ENCODE data around the gene FAM234B. TPM values are rescaled to one million over a fixed set of nuclear protein-coding genes. Genes with fewer than 3 reads are reported as not detected.

FAM234B gene
- total and polyA plus RNA-seq, 2 of the 8 experiments (the other 6 are each of a cell fraction or from before 2014, with no cell fraction given) = 12.5 to 29.1 TPM

- Histone ChIP-seq H4K20me1 (replicated peaks in 1 of 2; ENCODE audit: control insufficient read depth in 1 of 2, insufficient read depth in 2 of 2, low read length in 2 of 2) (no peaks in the 10 kb centered on the region), H3K23ac (ENCODE audit: insufficient read length) (no peak overlapping the region), H2AFZ (ENCODE audit: low read length) (no peak overlapping the region), H3K9me3 (ENCODE audit: insufficient read depth in 2 of 2, low read depth in 1 of 2, low read length in 1 of 2) (no peaks in the 10 kb centered on the region), H3K4ac (replicated peaks; ENCODE audit: insufficient read length, low read depth, low read length) (no peak overlapping the region), H3K79me1 (ENCODE audit: low read depth, low read length) (no peaks in the 10 kb centered on the region), H3K4me2 (ENCODE audit: insufficient read depth in 1 of 2, low read depth in 2 of 2, low read length in 2 of 2) (no peak overlapping the region), H2BK15ac (ENCODE audit: low read length) (no peak overlapping the region), H3K9ac (replicated peaks in 1 of 4; ENCODE audit: extremely low read depth in 1 of 4, low read depth in 3 of 4, low read length in 3 of 4) (no peak overlapping the region), H2AK5ac (ENCODE audit: low read depth, low read length) (no peak overlapping the region), H3K14ac (ENCODE audit: insufficient read length) (no peak overlapping the region), H3K4me3 (ENCODE audit: extremely low read depth in 1 of 4, insufficient read depth in 2 of 4, low read depth in 3 of 4, low read length in 4 of 4) (no peak overlapping the region), H2BK5ac (ENCODE audit: low read depth, low read length) (no peak overlapping the region), H2BK120ac (replicated peaks; ENCODE audit: low read depth, low read length) (no peak overlapping the region), H4K91ac (replicated peaks; ENCODE audit: insufficient read length, low read length) (no peak overlapping the region), H3K27ac (ENCODE audit: low read depth, low read length) (no peak overlapping the region), H3K36me3 (ENCODE audit: control insufficient read depth in 2 of 4, insufficient read depth in 4 of 4, low read length in 3 of 4) (no peaks in the 10 kb centered on the region), H3K18ac (ENCODE audit: extremely low read depth, low read length) (no peak overlapping the region), H2BK12ac (ENCODE audit: low read depth, low read length) (no peak overlapping the region), H3K79me2 (ENCODE audit: control insufficient read depth in 1 of 2, insufficient read depth in 2 of 2, low read length in 2 of 2) (no peaks in the 10 kb centered on the region), H4K5ac (ENCODE audit: insufficient read length, low read depth, low read length) (no peak overlapping the region), H2BK20ac (ENCODE audit: low read length) (no peak overlapping the region), H4K8ac (ENCODE audit: extremely low read depth, insufficient read depth, low read length) (no peak overlapping the region), H3K4me1 (replicated peaks in 1 of 4; ENCODE audit: control insufficient read depth in 3 of 4, insufficient read depth in 4 of 4, low read length in 3 of 4) (peaks cover 0 to 11% (median 6%) of the 10 kb centered on the region in 4 experiments; a peak in 5 of 7 replicates), H3K23me2 (ENCODE audit: low read depth, low read length) (no peaks in the 10 kb centered on the region), H3K27me3 (replicated peaks in 1 of 4; ENCODE audit: control insufficient read depth in 3 of 4, extremely low read depth in 1 of 4, insufficient read depth in 3 of 4, low read length in 3 of 4) (peaks cover 0 to 3% (median 0%) of the 10 kb centered on the region in 4 experiments; a peak in 1 of 7 replicates), H3K56ac (replicated peaks; ENCODE audit: insufficient read length, low read depth, low read length) (no peak overlapping the region)
- 100% methylated on average over 2 of the region's 2 CpGs; no CpG with 5 or more reads in 1 of the 2 experiments for WGBS, 2 experiments (ENCODE audit: extremely low coverage in 1 of 2, insufficient coverage in 1 of 2, insufficient read length in 1 of 2, insufficient replicate concordance in 2 of 2, low coverage in 1 of 2, low lambda C conversion rate in 2 of 2, missing lambda C conversion rate in 1 of 2)
- FAIRE-seq (no peak), DNase-seq (ENCODE audit: low read depth in 1 of 2, low spot score in 2 of 2) (no peak)
- CTCF ChIA-PET (ENCODE audit: partially characterized antibody) = interaction anchor here (0.7 to 1.7 kb wide), 8 partner anchors 15 to 144 kb away, joined by 3 to 6 read pairs (median 4); no protein-coding TSS in a partner anchor
- POLR2A ChIA-PET (ENCODE audit: partially characterized antibody) = interaction anchor here (1.1 kb wide), 1 partner anchor 17 kb away, joined by 3 read pairs; no protein-coding TSS in a partner anchor
- no peak for TF ChIP-seq MAX (IDR thresholded peaks at IDR 0.05)
- no peak for TF ChIP-seq CBX5 (IDR thresholded peaks at IDR 0.05; ENCODE audit: low read depth, low read length)
- no peak for TF ChIP-seq TBP (IDR thresholded peaks at IDR 0.05; ENCODE audit: low read depth, low read length)
- no peak for TF ChIP-seq SIN3A (conservative IDR thresholded peaks at IDR 0.05 in 1 of 2, IDR thresholded peaks at IDR 0.05 in 1 of 2; ENCODE audit: low read depth in 1 of 2, low read length in 2 of 2)
- TF ChIP-seq TAF7 (optimal IDR thresholded peaks at IDR 0.05; ENCODE audit: borderline replicate concordance, low read depth, low read length) = no peak
- no peak for TF ChIP-seq BRCA1 (IDR thresholded peaks at IDR 0.05; ENCODE audit: low read depth, low read length)
- no peak for TF ChIP-seq EZH2 (IDR thresholded peaks at IDR 0.05; ENCODE audit: low read depth, low read length, severe bottlenecking)
- no peak for TF ChIP-seq CTBP2 (IDR thresholded peaks at IDR 0.05; ENCODE audit: borderline replicate concordance, insufficient read depth, insufficient read length, low read length)
- no peak for TF ChIP-seq TAF1 (IDR thresholded peaks at IDR 0.05; ENCODE audit: low read depth, low read length)
- TF ChIP-seq PHF8 (conservative IDR thresholded peaks at IDR 0.05; ENCODE audit: low read depth, low read length) = no peak
- no peak for TF ChIP-seq SIX5 (IDR thresholded peaks at IDR 0.05; ENCODE audit: low read depth, low read length)
These were observed 75.6 kb downstream of the FAM234B start for GRCh38 chr12:13119826-13120225.
